GM12878 (cell line): Measurements from ENCODE around the gene CXXC5. TPM values are rescaled to one million over a fixed set of nuclear protein-coding genes. Genes with fewer than 3 reads are reported as not detected.

Experiments
- ATAC-seq: fragments of 200-7000 bp; cut with Tn5 transposase; 3 replicates; pipeline ENCODE4 v1.9.1; 2020; ENCODE audit warnings: mild to moderate bottlenecking, moderate library complexity
- BruUV-seq: library from RNA; stranded (reverse); fragments of 400-500 nt; replicated peaks from 2 replicates; lab custom pipeline; 2021; lab: Mats Ljungman, UMichigan
- CTCF ChIA-PET: fragments of 300-600 bp; sonication (Branson Sonifier 250); formaldehyde crosslinking; extraction: SDS; loops from one replicate; lab custom pipeline; 2021; ENCODE audit warnings: inconsistent platforms; lab: Yijun Ruan, JAX
- POLR2A ChIA-PET: fragments of 350-600 bp; formaldehyde crosslinking; extraction: SDS; loops from one replicate; lab custom pipeline; 2021; ENCODE audit warnings: inconsistent platforms; lab: Charles Lee
- RAD21 ChIA-PET: fragments of 300-600 bp; sonication (Branson Sonifier 250); formaldehyde crosslinking; loops from one replicate; lab custom pipeline; 2023; ENCODE audit warnings: antibody characterized with exemption; ENCODE audit not compliant: unreplicated experiment; lab: Charles Lee
- SMC1A ChIA-PET: fragments of 300-600 bp; sonication (Branson Sonifier 250); formaldehyde crosslinking; loops from one replicate; lab custom pipeline; 2023; ENCODE audit not compliant: unreplicated experiment, uncharacterized antibody; lab: Charles Lee
- DNase-seq: peaks from one replicate; pipeline ENCODE4 v3.0.0-alpha.2; 2011; ENCODE audit warnings: low read depth, low spot score
- FAIRE-seq: peaks from 3 replicates; lab custom pipeline; 2011; peaks lifted over from hg19 to GRCh38; lab: Jason Lieb, UNC
- H2AFZ ChIP-seq: 2 replicates; pipeline ENCODE4 v1.6.0; 2011; ENCODE audit warnings: low read depth, low read length, control low read depth; ENCODE audit not compliant: control insufficient read depth
- H3K27ac ChIP-seq: 2 replicates; pipeline ENCODE4 v1.5.1; 2011; ENCODE audit warnings: control low read depth; ENCODE audit not compliant: control insufficient read depth, insufficient read depth
- H3K27me3 ChIP-seq, 2 experiments: replicated peaks in 1 of 2; 2 replicates each; pipeline versions ENCODE4 v1.6.0 to v1.6.1; 2011; ENCODE audit warnings: low read length in 1 of 2; ENCODE audit not compliant: control insufficient read depth in 2 of 2, insufficient read depth in 2 of 2
- H3K36me3 ChIP-seq, 2 experiments: 2 replicates each; pipeline ENCODE4 v1.5.1; 2011; ENCODE audit warnings: low read length in 1 of 2; ENCODE audit not compliant: control insufficient read depth in 2 of 2, insufficient read depth in 2 of 2
- H3K4me1 ChIP-seq: 2 replicates; pipeline ENCODE4 v1.6.1; 2011; ENCODE audit warnings: mild to moderate bottlenecking, low read length, moderate library complexity, mixed read lengths; ENCODE audit not compliant: control insufficient read depth, insufficient read depth
- H3K4me2 ChIP-seq: 2 replicates; pipeline ENCODE4 v1.6.0; 2011; ENCODE audit warnings: control low read depth; ENCODE audit not compliant: control insufficient read depth, insufficient read depth
- H3K4me3 ChIP-seq: fragments of 200-600 bp; sonication (generic); 2 replicates; pipeline ENCODE4 v1.5.1; 2016
- H3K79me2 ChIP-seq: 2 replicates; pipeline ENCODE4 v1.6.0; 2011; ENCODE audit warnings: low read length; ENCODE audit not compliant: control insufficient read depth, insufficient read depth
- H3K9ac ChIP-seq: 2 replicates; pipeline ENCODE4 v1.8.0; 2011; ENCODE audit warnings: low read length, control low read depth, mixed read lengths; ENCODE audit not compliant: control insufficient read depth, insufficient read depth
- H3K9me3 ChIP-seq: replicated peaks from 3 replicates; pipeline ENCODE4 v1.5.1; 2011; ENCODE audit warnings: mild to moderate bottlenecking, low read length; ENCODE audit not compliant: control insufficient read depth, insufficient read depth
- H4K20me1 ChIP-seq: 2 replicates; pipeline ENCODE4 v1.6.0; 2011; ENCODE audit not compliant: control insufficient read depth, insufficient read depth
- E2F8 ChIP-seq: fragments of 450-650 bp; IDR thresholded peaks from 2 replicates; pipeline ENCODE4 v1.6.1; 2018; ENCODE audit warnings: mild to moderate bottlenecking, low read depth, moderate library complexity; ENCODE audit not compliant: partially characterized antibody
- EP300 ChIP-seq, 2 experiments: fragments of 150-350 bp in 1 of 2; IDR thresholded peaks; 2 replicates each; pipeline ENCODE4 v1.6.1; 2011 to 2012; ENCODE audit warnings: low read depth in 2 of 2, low read length in 2 of 2, borderline replicate concordance in 1 of 2, improper control_type of control experiment in 1 of 2, inconsistent platforms in 1 of 2; ENCODE audit not compliant: control insufficient read depth in 1 of 2
- HSF1 ChIP-seq: fragments of 150-350 bp; IDR thresholded peaks from 2 replicates; pipeline ENCODE4 v1.6.1; 2014; ENCODE audit warnings: mild to moderate bottlenecking, low read depth, low read length
- JUND ChIP-seq: IDR thresholded peaks from 2 replicates; pipeline ENCODE4 v1.6.1; 2012; ENCODE audit warnings: low read depth, mild to moderate bottlenecking, low read length, improper control_type of control experiment, moderate library complexity
- MLLT1 ChIP-seq: fragments of 450-650 bp; IDR thresholded peaks from 2 replicates; pipeline ENCODE4 v1.6.1; 2016; ENCODE audit warnings: mild to moderate bottlenecking
- NFXL1 ChIP-seq: fragments of 450-650 bp; IDR thresholded peaks from 2 replicates; pipeline ENCODE4 v1.6.1; 2017; ENCODE audit warnings: antibody characterized with exemption, mild to moderate bottlenecking, borderline replicate concordance
- REST ChIP-seq: IDR thresholded peaks from 2 replicates; pipeline ENCODE4 v1.6.1; 2012; ENCODE audit warnings: mild to moderate bottlenecking, low read depth, low read length
- ZNF384 ChIP-seq: IDR thresholded peaks from 2 replicates; pipeline ENCODE4 v1.6.1; 2012; ENCODE audit warnings: low read depth, mild to moderate bottlenecking, low read length, improper control_type of control experiment, borderline replicate concordance
- ZSCAN29 ChIP-seq: fragments of 450-650 bp; IDR thresholded peaks from 2 replicates; pipeline ENCODE4 v1.6.1; 2017; ENCODE audit warnings: mild to moderate bottlenecking, moderate library complexity
- in situ Hi-C: fragments of 300-500 bp; cut with MboI; formaldehyde crosslinking; loops from 9 replicates; pipeline ENCODE4 v1.14.3; 2018; ENCODE audit warnings: mixed read lengths
- intact Hi-C: fragments of 100-400 bp; cut with micrococcal nuclease; formaldehyde crosslinking; loops from one replicate; pipeline ENCODE4 v1.14.2; 2022; ENCODE audit not compliant: unreplicated experiment
- polyA plus RNA-seq, 11 experiments: library from polyadenylated mRNA; depleted of rRNA in 4 of 11; unstranded in 6 of 11; stranded (reverse) in 5 of 11; fragments of >200 nt; fragmentation: Nextera tagmentation in 4 of 11; fragmentation: Illumina TruSeq in 1 of 11; extraction: Ambion mirVana in 4 of 11; extraction: Trizol in 1 of 11; gene quantifications; 1 replicate in 1 of 11; 2 replicates in 10 of 11; pipeline versions ENCODE4 v1.2.1 to v1.2.3, GENCODE V29; 2011 to 2016; ENCODE audit warnings: inconsistent platforms in 2 of 11, missing spikeins in 2 of 11, low read depth in 1 of 11
- total RNA-seq, 4 experiments: library from RNA; depleted of rRNA in 3 of 4; stranded (reverse); fragments of >200 nt in 3 of 4; fragmentation: Illumina TruSeq in 1 of 4; extraction: Trizol in 1 of 4; gene quantifications; 2 replicates each; pipeline versions ENCODE4 v1.2.1 to v1.2.3, GENCODE V29; 2013 to 2021
- TF ChIP-seq, protein P1 (sequence below): fragments of 450-650 bp; IDR thresholded peaks from 2 replicates; pipeline ENCODE4 v1.6.1; 2017; ENCODE audit warnings: low read depth, mild to moderate bottlenecking, moderate library complexity

CXXC5 gene
- total and polyA plus RNA-seq, 10 of the 15 experiments (the other 5 are each of a cell fraction or from before 2014, with no cell fraction given), result 1.8 to 90.8 (median 40.7) TPM

- SMC1A ChIA-PET, result interaction anchor here (1.8 to 12.2 kb wide), 6 partner anchors 20 to 134 kb away, joined by 6 to 212 read pairs (median 98); partner anchors contain the start of gene CXXC5
- Histone ChIP-seq H3K27me3 (no peaks in the 10 kb centered on the region), H3K9me3 (no peaks in the 10 kb centered on the region), H3K79me2 (peaks cover 2% of the 10 kb centered on the region; the same call in 1 of the 2 replicates), H3K4me1 (peaks cover 36% of the 10 kb centered on the region), H3K9ac (no peak overlapping the region), H3K36me3 (peaks cover 3 to 22% of the 10 kb centered on the region in 2 experiments; a peak in 3 of 4 replicates), H4K20me1 (no peaks in the 10 kb centered on the region), H3K27ac (no peak overlapping the region), H2AFZ (no peak overlapping the region), H3K4me3 (no peak overlapping the region), H3K4me2 (no peak overlapping the region)
- POLR2A ChIA-PET, result interaction anchor here (1.0 to 2.2 kb wide), 4 partner anchors 26 to 65 kb away, joined by 3 to 11 read pairs (median 6); no protein-coding TSS in a partner anchor
- intact Hi-C loops (loop anchor here (5.0 to 10.0 kb wide), 2 partner anchors 209 to 334 kb away; no protein-coding TSS in a partner anchor), in situ Hi-C loops (loop anchor here (5.0 kb wide), 2 partner anchors 61 to 131 kb away; no protein-coding TSS in a partner anchor)
- RAD21 ChIA-PET, result interaction anchor here (1.1 to 9.0 kb wide), 6 partner anchors 26 to 145 kb away, joined by 3 to 241 read pairs (median 17); partner anchors contain the start of gene UBE2D2
- CTCF ChIA-PET, result interaction anchor here (0.6 to 10.5 kb wide), 10 partner anchors 39 to 370 kb away, joined by 3 to 335 read pairs (median 46); no protein-coding TSS in a partner anchor
- no TSS peak for BruUV-seq
- no peak for DNase-seq
- no peak for ATAC-seq
- no peak for FAIRE-seq
- TF ChIP-seq REST (no peak), ZSCAN29 (no peak), NFXL1 (no peak), EP300 (IDR thresholded peaks at IDR 0.05; ENCODE audit: borderline replicate concordance in 1 of 2, control insufficient read depth in 1 of 2, low read depth in 2 of 2, low read length in 2 of 2) (no peak), HSF1 (no peak), ZNF384 (no peak), E2F8 (no peak), MLLT1 (no peak), JUND (no peak)
- TF ChIP-seq, protein P1, sequence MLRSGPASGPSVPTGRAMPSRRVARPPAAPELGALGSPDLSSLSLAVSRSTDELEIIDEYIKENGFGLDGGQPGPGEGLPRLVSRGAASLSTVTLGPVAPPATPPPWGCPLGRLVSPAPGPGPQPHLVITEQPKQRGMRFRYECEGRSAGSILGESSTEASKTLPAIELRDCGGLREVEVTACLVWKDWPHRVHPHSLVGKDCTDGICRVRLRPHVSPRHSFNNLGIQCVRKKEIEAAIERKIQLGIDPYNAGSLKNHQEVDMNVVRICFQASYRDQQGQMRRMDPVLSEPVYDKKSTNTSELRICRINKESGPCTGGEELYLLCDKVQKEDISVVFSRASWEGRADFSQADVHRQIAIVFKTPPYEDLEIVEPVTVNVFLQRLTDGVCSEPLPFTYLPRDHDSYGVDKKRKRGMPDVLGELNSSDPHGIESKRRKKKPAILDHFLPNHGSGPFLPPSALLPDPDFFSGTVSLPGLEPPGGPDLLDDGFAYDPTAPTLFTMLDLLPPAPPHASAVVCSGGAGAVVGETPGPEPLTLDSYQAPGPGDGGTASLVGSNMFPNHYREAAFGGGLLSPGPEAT, result no peak
Measured at GRCh38 chr5:139630855-139631254, 17.3 kb upstream of the CXXC5 start.
